Dendritic cell treated with granulocyte-macrophage colony-stimulating factor and Interleukin-4, amounts not matched to agents 40 ng/mL and 50 ng/mL, for 4 days (primary cell): ENCODE measurements around the gene KRABD2.
A peak's percentile ranks its signal among the peaks of the same experiment; 100 is the strongest.

Experiments
- H3K27ac Mint-ChIP-seq: one replicate; pipeline ENCODE4 v1.8.0; 2022; ENCODE audit warnings: mild to moderate bottlenecking, mixed read lengths
- H3K27me3 Mint-ChIP-seq: one replicate; pipeline ENCODE4 v1.8.0; 2022; ENCODE audit warnings: mild to moderate bottlenecking, mixed read lengths
- H3K36me3 Mint-ChIP-seq: one replicate; pipeline ENCODE4 v1.8.0; 2022; ENCODE audit warnings: low read depth, mixed read lengths
- H3K4me1 Mint-ChIP-seq: one replicate; pipeline ENCODE4 v1.8.0; 2022; ENCODE audit warnings: low read depth, mixed read lengths
- H3K4me3 Mint-ChIP-seq: one replicate; pipeline ENCODE4 v1.8.0; 2022; ENCODE audit warnings: mild to moderate bottlenecking, moderate library complexity, mixed read lengths
- H3K9me3 Mint-ChIP-seq: one replicate; pipeline ENCODE4 v1.8.0; 2022; ENCODE audit warnings: mixed read lengths
- intact Hi-C: fragments of 100-400 bp; cut with micrococcal nuclease; formaldehyde crosslinking; loops from one replicate; pipeline ENCODE4 v1.15.0; 2022

The KRABD2 gene

DNA sequence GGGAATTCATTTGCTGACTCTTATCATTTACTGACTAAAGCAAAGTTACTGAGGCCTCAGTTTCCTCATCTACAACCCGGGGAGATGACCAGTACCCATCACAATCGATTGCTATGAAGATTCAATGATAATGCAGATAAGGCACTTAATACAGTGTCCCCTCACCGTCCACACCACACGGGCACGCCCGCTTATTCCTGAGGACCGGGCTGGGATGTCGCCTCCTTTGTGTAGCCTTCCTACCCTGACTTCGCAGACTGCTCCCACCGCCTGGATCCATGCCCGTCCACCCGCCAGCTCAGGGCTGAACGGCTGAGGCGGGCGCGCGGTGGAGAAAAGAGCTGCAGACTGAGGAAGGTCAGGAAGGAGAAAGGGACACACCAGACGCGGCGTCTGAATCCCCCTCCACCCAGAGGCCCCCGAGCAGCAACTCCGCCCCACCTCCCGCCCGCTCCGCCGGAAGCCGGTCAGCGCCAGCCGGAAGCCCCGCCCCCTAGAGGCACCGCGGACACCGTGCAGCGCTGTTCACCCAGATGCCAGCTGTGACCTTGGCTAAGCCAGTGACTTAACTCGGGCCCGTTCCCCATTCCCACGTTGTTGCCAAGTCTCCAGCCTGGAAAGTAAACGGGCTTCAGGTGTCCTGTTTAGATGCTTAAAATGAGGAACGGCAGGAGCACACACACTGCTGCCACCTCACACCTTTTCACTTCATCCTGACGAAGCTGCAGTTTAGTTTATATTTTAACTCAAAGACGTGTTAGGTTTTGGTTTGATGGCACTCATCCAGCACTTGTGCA lies at the start of gene KRABD2:
TSS of gene KRABD2 (minus strand) at position 434 of the 797 bp plus-strand sequence.
- H3K4me1 Mint-ChIP-seq, result peaks cover 32% of the 10 kb centered on the region
- peak within 1 kb of the TSS; percentile 87 for H3K4me3 Mint-ChIP-seq
- H3K9me3 Mint-ChIP-seq, result no peaks in the 10 kb centered on the region
- no peaks in the 10 kb centered on the region for H3K27me3 Mint-ChIP-seq
- intact Hi-C loops, result loop anchor here (5.0 kb wide), 1 partner anchor 129 kb away; the partner anchor contains the start of genes CTC1 and PFAS
- peak within 1 kb of the TSS; percentile 86 for H3K27ac Mint-ChIP-seq
- peaks cover 80% of the 10 kb centered on the region for H3K36me3 Mint-ChIP-seq

DNA sequence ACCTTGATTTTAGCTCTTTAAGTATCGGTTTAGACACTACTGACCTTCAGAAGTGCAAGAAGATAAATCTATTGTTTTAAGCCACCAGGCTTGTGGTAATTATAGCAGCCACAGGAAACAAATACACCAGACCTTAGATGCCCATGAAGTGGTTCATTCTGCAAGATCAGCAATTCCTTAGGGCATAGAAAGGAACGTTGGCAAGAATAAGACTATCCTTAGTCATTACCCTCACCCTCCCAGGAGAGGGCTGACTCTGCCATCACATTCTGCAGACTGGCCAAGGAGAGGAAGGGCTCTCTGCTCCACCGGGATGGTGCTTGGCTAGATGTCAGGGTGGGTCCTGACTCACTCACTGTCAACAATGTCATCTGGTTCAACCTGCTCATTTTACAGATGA lies 45.1 kb upstream of the KRABD2 start:
- peaks cover 63% of the 10 kb centered on the region for H3K4me1 Mint-ChIP-seq
- peak overlapping the region; percentile 70 for H3K27ac Mint-ChIP-seq
- intact Hi-C loops, result no loop called here
- no peaks in the 10 kb centered on the region for H3K27me3 Mint-ChIP-seq
- H3K4me3 Mint-ChIP-seq, result no peak overlapping the region
- peaks cover 7% of the 10 kb centered on the region for H3K9me3 Mint-ChIP-seq
- no peaks in the 10 kb centered on the region for H3K36me3 Mint-ChIP-seq

DNA sequence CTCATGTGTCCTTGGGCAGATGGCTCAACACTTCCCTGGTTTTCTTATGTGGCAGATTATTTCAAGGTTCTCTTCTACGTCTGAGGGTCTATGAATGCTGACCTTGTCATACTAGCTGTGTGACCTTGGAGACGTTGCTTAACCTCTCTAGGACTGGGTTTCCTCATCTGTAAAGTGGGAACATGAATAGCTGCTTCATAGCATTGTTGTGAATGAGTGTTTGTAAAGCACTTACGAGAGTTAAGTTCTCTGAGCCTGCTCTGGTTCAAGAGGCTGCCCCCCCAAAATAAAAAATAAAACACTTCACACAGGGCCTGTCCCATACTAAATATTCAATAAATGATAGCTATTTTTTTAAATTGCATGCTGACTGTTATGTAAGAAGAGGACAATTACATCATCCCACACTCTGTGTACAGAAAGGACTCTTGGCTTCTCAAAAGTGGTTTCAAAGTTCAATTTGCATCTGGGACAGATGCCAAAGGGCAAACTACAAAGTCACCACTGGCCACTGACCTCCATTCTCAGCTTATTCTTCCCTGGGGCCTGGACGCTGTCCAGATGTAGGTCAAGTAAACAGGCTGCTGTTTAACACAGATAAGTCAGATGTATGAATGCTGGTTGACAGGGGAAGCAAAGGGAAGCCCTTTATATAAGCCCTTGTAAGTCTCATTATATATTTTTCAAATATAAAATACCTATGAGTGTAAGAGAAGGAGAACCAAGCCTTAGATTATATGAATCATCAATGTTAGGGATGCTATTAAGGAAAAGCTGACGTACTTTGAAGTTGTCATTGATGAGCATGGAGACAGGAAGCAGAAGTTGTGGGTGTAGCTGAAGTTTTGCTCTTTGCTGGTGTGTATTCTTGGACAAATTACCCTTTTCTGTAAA lies 43.8 kb upstream of the KRABD2 start:
- intact Hi-C loops, result no loop called here
- Mint-ChIP-seq H3K36me3 (no peaks in the 10 kb centered on the region), H3K27me3 (no peaks in the 10 kb centered on the region), H3K4me1 (peaks cover 68% of the 10 kb centered on the region), H3K4me3 (no peak overlapping the region), H3K27ac (peak overlapping the region; percentile 70), H3K9me3 (peaks cover 9% of the 10 kb centered on the region)

DNA sequence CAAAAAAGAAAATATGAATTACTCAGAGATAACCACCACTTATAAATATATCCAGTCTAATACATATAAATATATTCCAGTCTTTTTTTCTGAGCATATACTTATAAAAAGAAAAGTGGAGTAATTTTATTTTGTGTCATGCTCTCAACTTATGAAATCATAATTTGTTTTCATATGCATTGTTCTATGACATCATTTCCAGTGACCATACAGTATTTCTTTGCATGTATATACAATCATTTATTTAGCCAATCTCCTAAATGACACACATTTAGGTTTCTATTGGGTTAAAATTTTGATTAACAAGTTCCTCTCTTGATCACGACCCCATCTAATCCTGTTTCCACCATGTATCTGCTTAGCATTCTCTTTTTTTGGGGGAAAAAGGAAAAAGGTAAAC lies 42.8 kb upstream of the KRABD2 start:
- intact Hi-C loops, result no loop called here
- H3K36me3 Mint-ChIP-seq, result no peaks in the 10 kb centered on the region
- H3K4me1 Mint-ChIP-seq, result peaks cover 68% of the 10 kb centered on the region
- no peak overlapping the region for H3K4me3 Mint-ChIP-seq
- no peaks in the 10 kb centered on the region for H3K27me3 Mint-ChIP-seq
- H3K27ac Mint-ChIP-seq, result no peak overlapping the region
- H3K9me3 Mint-ChIP-seq, result peaks cover 9% of the 10 kb centered on the region

DNA sequence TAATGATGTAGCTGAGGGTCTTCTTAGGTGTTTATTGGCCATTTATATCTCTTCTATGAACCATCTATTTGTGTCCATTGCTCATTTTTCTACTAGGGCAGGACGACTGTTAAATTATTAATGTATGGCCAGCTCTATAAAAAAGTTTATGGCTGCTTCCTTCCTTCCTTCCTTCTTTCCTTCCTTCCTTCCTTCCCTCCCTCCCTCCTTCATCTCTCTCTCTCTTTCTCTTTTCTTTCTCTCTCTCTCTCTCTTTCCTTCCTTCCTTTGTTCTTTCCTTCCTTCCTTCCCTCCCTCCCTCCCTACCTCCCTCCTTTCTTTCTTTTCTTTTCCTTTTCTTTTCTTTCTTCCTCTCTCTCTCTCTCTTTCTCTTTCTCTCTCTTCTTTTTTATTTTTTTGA lies 42.0 kb upstream of the KRABD2 start:
- H3K4me1 Mint-ChIP-seq, result peaks cover 67% of the 10 kb centered on the region
- H3K27me3 Mint-ChIP-seq, result no peaks in the 10 kb centered on the region
- H3K36me3 Mint-ChIP-seq, result no peaks in the 10 kb centered on the region
- H3K27ac Mint-ChIP-seq, result peak overlapping the region; percentile 64
- H3K9me3 Mint-ChIP-seq, result peaks cover 9% of the 10 kb centered on the region
- intact Hi-C loops, result no loop called here
- H3K4me3 Mint-ChIP-seq, result no peak overlapping the region

DNA sequence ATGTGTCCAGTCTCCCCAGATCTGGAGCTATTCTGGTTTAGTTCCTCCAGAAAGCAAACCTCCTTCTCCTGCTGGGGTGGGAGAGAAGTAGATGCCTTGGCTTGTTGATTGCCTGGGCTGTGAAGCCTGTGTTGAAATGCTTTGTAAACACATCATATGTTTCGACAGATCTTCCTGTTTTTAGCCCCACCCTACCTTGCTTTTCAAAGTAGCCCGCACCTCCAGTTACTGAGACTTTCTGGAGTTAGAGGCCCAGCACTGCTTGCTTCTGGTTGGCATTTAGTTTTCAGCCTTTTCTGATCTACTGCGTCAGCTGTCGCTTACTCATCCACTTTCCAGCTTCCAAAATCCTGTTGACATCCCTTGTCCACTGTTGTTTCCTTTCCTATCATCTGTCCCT lies 41.3 kb upstream of the KRABD2 start:
- peaks cover 9% of the 10 kb centered on the region for H3K9me3 Mint-ChIP-seq
- H3K4me3 Mint-ChIP-seq, result no peak overlapping the region
- no peaks in the 10 kb centered on the region for H3K36me3 Mint-ChIP-seq
- H3K27ac Mint-ChIP-seq, result peak overlapping the region; percentile 64
- H3K4me1 Mint-ChIP-seq, result peaks cover 68% of the 10 kb centered on the region
- H3K27me3 Mint-ChIP-seq, result no peaks in the 10 kb centered on the region
- intact Hi-C loops, result no loop called here

DNA sequence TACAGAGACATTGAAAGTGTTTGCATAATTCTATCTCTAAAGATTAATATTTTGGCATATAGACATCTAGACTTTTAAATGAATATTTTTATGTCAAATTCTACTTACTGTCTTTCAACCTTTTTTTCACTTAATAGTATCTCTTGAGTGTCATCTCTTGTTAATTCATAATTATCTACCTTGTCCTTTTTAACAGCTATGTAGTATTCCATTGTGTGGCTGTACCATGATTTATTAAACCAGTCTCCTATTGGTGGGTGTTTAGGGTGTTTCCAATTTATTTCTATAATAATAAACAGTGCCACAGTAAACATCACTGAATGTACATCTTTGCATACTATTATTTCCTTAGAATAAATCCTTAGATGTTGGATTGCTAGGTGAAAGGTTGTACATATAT lies 37.4 kb upstream of the KRABD2 start:
- H3K9me3 Mint-ChIP-seq, result peaks cover 9% of the 10 kb centered on the region
- H3K4me1 Mint-ChIP-seq, result peaks cover 51% of the 10 kb centered on the region
- H3K27me3 Mint-ChIP-seq, result no peaks in the 10 kb centered on the region
- no peaks in the 10 kb centered on the region for H3K36me3 Mint-ChIP-seq
- H3K27ac Mint-ChIP-seq, result no peak overlapping the region
- intact Hi-C loops, result no loop called here
- H3K4me3 Mint-ChIP-seq, result no peak overlapping the region

DNA sequence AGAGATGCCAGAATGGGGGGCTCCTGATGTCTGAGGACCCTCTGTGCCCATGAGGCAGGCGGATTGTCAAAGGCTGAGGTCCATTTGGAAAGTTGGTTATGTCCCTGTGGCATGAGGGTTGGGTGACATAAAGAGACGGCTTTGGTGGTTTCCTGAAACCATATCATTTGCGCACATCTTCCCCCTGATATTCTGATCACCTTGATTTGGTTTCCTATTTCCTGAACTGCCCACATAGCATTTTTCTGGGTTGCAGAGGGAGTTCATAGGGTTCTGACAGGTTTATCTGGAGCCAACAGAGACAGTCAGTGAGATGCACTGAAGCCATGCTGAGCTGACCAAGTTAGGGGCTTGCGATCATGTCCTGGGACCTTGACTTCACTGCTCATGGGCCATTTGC lies 36.8 kb upstream of the KRABD2 start:
- H3K36me3 Mint-ChIP-seq, result no peaks in the 10 kb centered on the region
- peaks cover 9% of the 10 kb centered on the region for H3K9me3 Mint-ChIP-seq
- no peak overlapping the region for H3K4me3 Mint-ChIP-seq
- peaks cover 47% of the 10 kb centered on the region for H3K4me1 Mint-ChIP-seq
- peaks cover 4% of the 10 kb centered on the region for H3K27me3 Mint-ChIP-seq
- H3K27ac Mint-ChIP-seq, result no peak overlapping the region
- intact Hi-C loops, result no loop called here

DNA sequence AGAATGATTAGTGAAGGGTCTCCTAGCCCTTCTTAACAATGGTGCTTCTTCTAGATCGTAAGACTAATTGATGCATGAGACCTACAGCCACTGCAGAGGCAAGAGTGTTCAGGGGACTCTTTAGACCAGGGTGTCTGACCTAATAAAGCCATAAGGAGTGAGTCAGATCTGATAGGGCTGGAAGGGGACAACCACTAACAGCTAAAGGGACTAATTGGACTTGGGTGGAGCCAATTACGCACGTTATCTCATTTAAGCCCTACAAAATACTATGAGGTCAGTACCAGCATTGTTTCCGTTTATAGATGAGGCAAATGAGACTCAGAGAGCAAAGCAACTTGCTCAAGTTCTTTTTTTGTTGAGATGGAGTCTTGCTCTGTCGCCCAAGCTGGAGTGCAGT lies 35.6 kb upstream of the KRABD2 start:
- Mint-ChIP-seq H3K27ac (no peak overlapping the region), H3K4me1 (peaks cover 38% of the 10 kb centered on the region), H3K27me3 (peaks cover 7% of the 10 kb centered on the region), H3K36me3 (no peaks in the 10 kb centered on the region), H3K4me3 (no peak overlapping the region), H3K9me3 (peaks cover 7% of the 10 kb centered on the region)
- intact Hi-C loops, result no loop called here

DNA sequence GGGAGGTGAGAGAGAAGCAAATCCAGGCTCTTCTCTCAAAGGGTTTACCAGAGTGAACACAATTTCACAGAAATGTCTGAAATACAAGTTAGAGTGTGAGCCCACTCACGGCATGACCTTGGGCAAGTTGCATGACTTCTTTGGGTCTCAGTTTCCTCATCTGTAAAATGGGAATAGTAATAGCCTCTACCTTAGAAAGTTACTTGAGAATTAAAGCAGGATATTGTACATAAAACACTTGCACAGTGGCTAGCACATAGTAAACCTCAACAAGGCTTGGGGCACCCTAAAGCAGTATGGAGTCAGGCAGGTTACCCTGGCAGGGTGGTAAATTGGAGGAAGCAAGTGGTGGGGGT lies 34.4 kb upstream of the KRABD2 start:
- Mint-ChIP-seq H3K9me3 (no peaks in the 10 kb centered on the region), H3K4me1 (peaks cover 28% of the 10 kb centered on the region), H3K27me3 (peaks cover 7% of the 10 kb centered on the region), H3K36me3 (no peaks in the 10 kb centered on the region), H3K27ac (no peak overlapping the region), H3K4me3 (no peak overlapping the region)
- intact Hi-C loops, result loop anchor here (1.0 to 2.0 kb wide), 3 partner anchors 26 to 374 kb away; no protein-coding TSS in a partner anchor

DNA sequence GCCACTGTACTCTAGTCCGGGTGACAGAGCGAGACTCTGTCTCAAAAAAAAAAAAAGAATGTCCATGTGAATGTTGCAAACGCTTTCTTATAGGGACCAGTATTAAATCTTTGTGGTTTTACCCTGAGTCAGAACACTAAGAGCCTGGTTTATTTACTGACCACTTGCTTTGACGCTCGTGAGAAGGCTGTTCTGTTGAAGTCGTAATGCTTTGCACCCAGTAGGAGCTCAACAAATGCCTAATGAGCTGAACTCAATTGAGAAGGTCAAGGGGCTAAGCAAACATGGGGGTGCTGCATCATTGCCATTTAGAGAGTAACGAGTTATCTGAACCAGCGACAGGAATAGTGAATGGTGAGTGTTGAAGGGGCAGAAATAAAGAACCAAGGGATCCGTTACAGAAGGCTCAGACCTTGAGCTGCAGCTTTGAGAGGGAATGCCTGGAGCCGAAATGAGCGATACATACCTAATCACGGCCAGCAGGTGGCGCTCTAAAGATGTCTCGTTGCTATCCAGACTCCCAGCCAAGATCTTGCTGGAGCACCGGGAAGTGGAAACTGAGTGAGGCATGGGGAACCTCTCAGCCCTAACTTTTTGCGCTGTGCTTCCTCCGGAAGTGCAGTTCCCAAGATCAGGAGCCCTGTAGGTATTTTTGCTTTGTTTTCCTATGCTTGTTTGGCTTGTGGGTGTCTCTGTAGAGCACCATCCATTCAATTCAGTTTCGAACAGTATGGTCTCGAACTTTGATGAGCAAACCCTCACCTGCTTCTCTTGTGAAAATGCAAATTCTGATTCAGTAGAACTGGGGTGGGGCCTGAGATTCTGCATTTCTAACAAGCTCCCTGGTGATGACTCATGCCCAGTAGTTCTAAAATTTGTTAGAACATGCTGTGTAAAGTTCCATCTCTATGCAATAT lies 33.7 kb upstream of the KRABD2 start:
- Mint-ChIP-seq H3K9me3 (no peaks in the 10 kb centered on the region), H3K4me3 (peak overlapping the region; percentile 49), H3K27me3 (peaks cover 7% of the 10 kb centered on the region), H3K36me3 (no peaks in the 10 kb centered on the region), H3K4me1 (peaks cover 28% of the 10 kb centered on the region), H3K27ac (no peak overlapping the region)
- intact Hi-C loops, result loop anchor here (1.0 to 2.0 kb wide), 3 partner anchors 27 to 375 kb away; no protein-coding TSS in a partner anchor

DNA sequence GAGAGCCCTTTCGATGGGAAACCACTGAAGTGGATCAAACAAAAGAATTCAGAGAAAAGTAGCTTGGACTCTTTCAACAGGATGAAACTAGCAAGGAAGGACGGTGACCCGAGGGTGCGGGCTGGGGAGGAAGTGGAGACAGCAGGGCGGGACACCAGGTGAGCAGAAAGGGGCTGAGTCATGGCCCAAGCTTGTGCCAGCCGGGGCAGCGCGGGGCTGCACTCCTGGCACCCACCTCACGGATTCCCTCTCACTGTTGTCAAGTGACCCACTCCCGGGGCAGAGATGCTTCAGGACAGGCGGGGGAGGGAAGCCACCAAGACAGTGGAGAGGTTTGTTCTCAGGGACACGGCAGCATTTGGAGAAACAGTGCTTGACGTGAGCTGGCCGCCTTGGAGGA lies 31.9 kb upstream of the KRABD2 start:
- Mint-ChIP-seq H3K27me3 (peaks cover 7% of the 10 kb centered on the region), H3K27ac (no peak overlapping the region), H3K36me3 (no peaks in the 10 kb centered on the region), H3K4me1 (peaks cover 25% of the 10 kb centered on the region), H3K4me3 (no peak overlapping the region), H3K9me3 (no peaks in the 10 kb centered on the region)
- intact Hi-C loops, result no loop called here

DNA sequence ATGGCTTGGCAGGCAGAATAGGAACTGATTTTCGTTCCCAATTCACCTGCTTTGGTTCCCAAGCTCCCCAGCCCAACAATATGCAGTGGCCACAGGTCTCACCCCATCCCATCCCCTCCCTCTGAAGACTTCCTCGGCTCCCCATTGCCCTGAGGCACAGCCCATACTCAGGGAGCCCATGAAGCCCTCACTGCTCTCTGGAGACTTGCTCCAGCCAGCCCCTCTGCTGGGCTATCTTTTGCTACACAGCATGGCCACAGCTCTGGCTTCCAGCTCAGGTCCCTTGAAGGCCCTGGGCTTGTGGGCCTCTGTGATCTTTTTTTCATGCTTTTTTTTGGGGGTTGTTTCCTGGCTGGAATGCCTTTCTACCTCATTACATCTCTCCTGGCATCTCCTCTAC lies 29.7 kb upstream of the KRABD2 start:
- H3K27ac Mint-ChIP-seq, result no peak overlapping the region

More for the DNA sequence above, 29.7 kb upstream of the KRABD2 start:
- Mint-ChIP-seq H3K36me3 (no peaks in the 10 kb centered on the region), H3K4me3 (no peak overlapping the region), H3K9me3 (no peaks in the 10 kb centered on the region), H3K27me3 (peaks cover 7% of the 10 kb centered on the region), H3K4me1 (peaks cover 13% of the 10 kb centered on the region)
- intact Hi-C loops, result no loop called here
